ENCODE measurements around the gene C1orf21. TPM values are rescaled to one million over a fixed set of nuclear protein-coding genes. Genes with fewer than 3 reads are reported as not detected.

The C1orf21 gene
- total RNA-seq, 1 donor from 2014 or later: 0.09 TPM

GRCh38 chr1:184423649-184424048 is 36.8 kb downstream of the C1orf21 start:
- Mint-ChIP-seq H3K4me3 (no peak overlapping the region), H3K27me3 (peaks cover 2% of the 10 kb centered on the region), H3K36me3 (ENCODE audit: low read depth) (no peaks in the 10 kb centered on the region), H3K27ac (no peak overlapping the region), H3K9me3 (no peaks in the 10 kb centered on the region), H3K4me1 (peaks cover 5% of the 10 kb centered on the region)
- intact Hi-C loops (cut with micrococcal nuclease): no loop called here
- ChIA-PET CTCF (no interaction called here), POLR2A (no interaction called here)
- TF ChIP-seq, protein P1, sequence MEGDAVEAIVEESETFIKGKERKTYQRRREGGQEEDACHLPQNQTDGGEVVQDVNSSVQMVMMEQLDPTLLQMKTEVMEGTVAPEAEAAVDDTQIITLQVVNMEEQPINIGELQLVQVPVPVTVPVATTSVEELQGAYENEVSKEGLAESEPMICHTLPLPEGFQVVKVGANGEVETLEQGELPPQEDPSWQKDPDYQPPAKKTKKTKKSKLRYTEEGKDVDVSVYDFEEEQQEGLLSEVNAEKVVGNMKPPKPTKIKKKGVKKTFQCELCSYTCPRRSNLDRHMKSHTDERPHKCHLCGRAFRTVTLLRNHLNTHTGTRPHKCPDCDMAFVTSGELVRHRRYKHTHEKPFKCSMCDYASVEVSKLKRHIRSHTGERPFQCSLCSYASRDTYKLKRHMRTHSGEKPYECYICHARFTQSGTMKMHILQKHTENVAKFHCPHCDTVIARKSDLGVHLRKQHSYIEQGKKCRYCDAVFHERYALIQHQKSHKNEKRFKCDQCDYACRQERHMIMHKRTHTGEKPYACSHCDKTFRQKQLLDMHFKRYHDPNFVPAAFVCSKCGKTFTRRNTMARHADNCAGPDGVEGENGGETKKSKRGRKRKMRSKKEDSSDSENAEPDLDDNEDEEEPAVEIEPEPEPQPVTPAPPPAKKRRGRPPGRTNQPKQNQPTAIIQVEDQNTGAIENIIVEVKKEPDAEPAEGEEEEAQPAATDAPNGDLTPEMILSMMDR (IDR thresholded peaks at IDR 0.05): no peak
- ATAC-seq (ENCODE audit: low read depth) (no peak), DNase-seq (no peak)

- no peaks in the 10 kb centered on the region for H3K36me3 Mint-ChIP-seq (ENCODE audit: low read depth)
- H3K27me3 Mint-ChIP-seq: peaks cover 2% of the 10 kb centered on the region
- DNase-seq: no peak
- POLR2A ChIA-PET: no interaction called here
- TF ChIP-seq, protein P1 (IDR thresholded peaks at IDR 0.05): no peak
- no peaks in the 10 kb centered on the region for H3K9me3 Mint-ChIP-seq
- ATAC-seq (ENCODE audit: low read depth): no peak
- H3K4me1 Mint-ChIP-seq: peaks cover under 1% of the 10 kb centered on the region
- H3K4me3 Mint-ChIP-seq: no peak overlapping the region
- intact Hi-C loops (cut with micrococcal nuclease): no loop called here
- CTCF ChIA-PET: no interaction called here
- H3K27ac Mint-ChIP-seq: no peak overlapping the region
Measured at GRCh38 chr1:184424157-184424556, 37.3 kb downstream of the C1orf21 start.

- H3K27ac Mint-ChIP-seq: no peak overlapping the region
- no peaks in the 10 kb centered on the region for H3K4me1 Mint-ChIP-seq
- H3K4me3 Mint-ChIP-seq: no peak overlapping the region
- TF ChIP-seq, protein P1 (IDR thresholded peaks at IDR 0.05): no peak
- H3K27me3 Mint-ChIP-seq: peaks cover 2% of the 10 kb centered on the region
- ATAC-seq (ENCODE audit: low read depth): no peak
- CTCF ChIA-PET: no interaction called here
- DNase-seq: no peak
- intact Hi-C loops (cut with micrococcal nuclease): no loop called here
- no peaks in the 10 kb centered on the region for H3K9me3 Mint-ChIP-seq
- no peaks in the 10 kb centered on the region for H3K36me3 Mint-ChIP-seq (ENCODE audit: low read depth)
- POLR2A ChIA-PET: no interaction called here
Measured at GRCh38 chr1:184424945-184425344, 38.1 kb downstream of the C1orf21 start.

DNA sequence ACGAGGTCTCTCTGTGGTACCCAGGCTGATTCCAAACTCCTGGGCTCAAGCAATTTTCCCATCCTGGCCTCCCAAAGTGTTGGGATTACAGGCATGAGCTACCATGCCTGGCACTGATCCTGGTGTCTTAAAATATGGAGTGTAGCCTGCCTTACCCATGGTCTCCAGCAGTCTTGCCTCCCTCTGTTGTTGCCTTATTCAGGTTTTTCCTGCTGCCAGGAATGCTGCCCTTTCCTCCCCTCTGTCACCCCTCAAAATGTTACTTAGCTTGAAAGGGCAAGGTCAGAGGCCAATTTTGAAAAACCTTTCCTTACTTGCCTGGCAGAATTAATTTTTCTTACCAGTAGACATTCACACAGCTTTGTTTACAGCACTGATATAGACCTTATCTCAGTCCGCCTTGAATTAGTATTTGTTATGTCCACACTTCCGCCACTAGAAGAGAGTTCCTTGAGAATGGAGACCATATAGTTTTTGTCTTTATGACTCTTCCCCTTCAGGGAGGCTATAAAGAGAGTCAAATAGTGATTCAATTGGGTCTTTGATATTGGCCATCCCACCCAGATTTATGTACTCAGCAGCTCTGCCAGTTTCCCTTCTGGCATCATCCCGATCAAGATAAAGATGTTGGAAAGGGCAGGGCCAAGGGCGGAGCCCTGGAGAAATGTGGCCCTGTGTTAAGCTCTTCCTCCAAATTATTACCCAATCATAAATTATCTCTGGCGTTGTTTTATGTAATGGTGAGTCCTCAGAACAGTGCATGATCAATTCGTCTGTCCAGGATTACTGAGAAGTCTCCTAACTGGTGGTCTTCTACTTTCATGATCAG is 38.8 kb downstream of the C1orf21 start:
- H3K27me3 Mint-ChIP-seq: peaks cover 2% of the 10 kb centered on the region
- no peak overlapping the region for H3K4me3 Mint-ChIP-seq
- intact Hi-C loops (cut with micrococcal nuclease): no loop called here
- no peaks in the 10 kb centered on the region for H3K9me3 Mint-ChIP-seq
- DNase-seq: no peak
- TF ChIP-seq, protein P1 (IDR thresholded peaks at IDR 0.05): no peak
- no peaks in the 10 kb centered on the region for H3K4me1 Mint-ChIP-seq
- CTCF ChIA-PET: no interaction called here
- no peak overlapping the region for H3K27ac Mint-ChIP-seq
- POLR2A ChIA-PET: no interaction called here
- no peaks in the 10 kb centered on the region for H3K36me3 Mint-ChIP-seq (ENCODE audit: low read depth)
- ATAC-seq (ENCODE audit: low read depth): no peak

- peaks cover 2% of the 10 kb centered on the region for H3K27me3 Mint-ChIP-seq
- no peaks in the 10 kb centered on the region for H3K4me1 Mint-ChIP-seq
- CTCF ChIA-PET: no interaction called here
- ATAC-seq (ENCODE audit: low read depth) (no peak), DNase-seq (no peak)
- no peaks in the 10 kb centered on the region for H3K9me3 Mint-ChIP-seq
- intact Hi-C loops (cut with micrococcal nuclease): no loop called here
- TF ChIP-seq, protein P1 (IDR thresholded peaks at IDR 0.05): no peak
- H3K27ac Mint-ChIP-seq: no peak overlapping the region
- no peak overlapping the region for H3K4me3 Mint-ChIP-seq
- POLR2A ChIA-PET: no interaction called here
- no peaks in the 10 kb centered on the region for H3K36me3 Mint-ChIP-seq (ENCODE audit: low read depth)
Measured at GRCh38 chr1:184426278-184426674, 39.4 kb downstream of the C1orf21 start.
